GM23248 (cell line): ENCODE data around the gene MYMX. TPM values are rescaled to one million over a fixed set of nuclear protein-coding genes. Genes with fewer than 3 reads are reported as not detected.
A peak's percentile ranks its signal among the peaks of the same experiment; 100 is the strongest.

Experiments used
- DNase-seq: peaks from one replicate; pipeline ENCODE4 v3.0.0-alpha.2; 2015
- H2AFZ ChIP-seq: fragments of 200-600 bp; sonication (generic); 2 replicates; pipeline ENCODE4 v1.6.1; 2016; ENCODE audit warnings: antibody characterized with exemption
- H3F3A ChIP-seq: fragments of 200-600 bp; sonication (generic); 2 replicates; pipeline ENCODE4 v1.6.1; 2016; ENCODE audit warnings: mild to moderate bottlenecking, antibody characterized with exemption, mixed run types; ENCODE audit not compliant: insufficient read depth
- H3K27ac ChIP-seq: fragments of 200-600 bp; sonication (generic); 2 replicates; pipeline ENCODE4 v1.5.1; 2016; ENCODE audit warnings: mild to moderate bottlenecking
- H3K27me3 ChIP-seq: fragments of 200-600 bp; sonication (generic); replicated peaks from 2 replicates; pipeline ENCODE4 v1.6.1; 2016; ENCODE audit warnings: mild to moderate bottlenecking; ENCODE audit not compliant: insufficient read depth
- H3K36me3 ChIP-seq: fragments of 200-600 bp; sonication (generic); 2 replicates; pipeline ENCODE4 v1.6.1; 2016; ENCODE audit warnings: low read depth, mild to moderate bottlenecking
- H3K4me1 ChIP-seq: fragments of 200-600 bp; sonication (generic); 2 replicates; pipeline ENCODE4 v1.6.1; 2016; ENCODE audit warnings: mild to moderate bottlenecking; ENCODE audit not compliant: insufficient read depth
- H3K4me2 ChIP-seq: fragments of 200-600 bp; sonication (generic); one replicate; pipeline ENCODE4 v1.6.1; 2016; ENCODE audit warnings: mild to moderate bottlenecking; ENCODE audit not compliant: unreplicated experiment
- H3K4me3 ChIP-seq: fragments of 200-600 bp; sonication (generic); 2 replicates; pipeline ENCODE4 v1.5.1; 2016; ENCODE audit warnings: mild to moderate bottlenecking
- H3K79me2 ChIP-seq: fragments of 200-600 bp; sonication (generic); 2 replicates; pipeline ENCODE4 v1.6.1; 2016; ENCODE audit warnings: mild to moderate bottlenecking; ENCODE audit not compliant: insufficient read depth
- H3K9ac ChIP-seq: fragments of 200-600 bp; sonication (generic); 2 replicates; pipeline ENCODE4 v1.6.1; 2016; ENCODE audit warnings: mild to moderate bottlenecking
- H3K9me2 ChIP-seq: fragments of 200-600 bp; sonication (generic); 2 replicates; pipeline ENCODE4 v1.6.1; 2016; ENCODE audit warnings: mixed run types, mild to moderate bottlenecking, moderate library complexity; ENCODE audit not compliant: insufficient read depth
- H3K9me3 ChIP-seq: fragments of 200-600 bp; sonication (generic); one replicate; pipeline ENCODE4 v1.6.1; 2017; ENCODE audit warnings: low read depth
- H4K20me1 ChIP-seq: fragments of 200-600 bp; sonication (generic); 2 replicates; pipeline ENCODE4 v1.6.0; 2016; ENCODE audit not compliant: insufficient read depth
- EZH2 ChIP-seq: fragments of 200-600 bp; sonication (generic); IDR thresholded peaks from 2 replicates; pipeline ENCODE4 v1.6.1; 2018; ENCODE audit warnings: antibody characterized with exemption, mild to moderate bottlenecking; ENCODE audit not compliant: insufficient read depth, poor library complexity, severe bottlenecking
- EZH2phosphoT487 ChIP-seq: fragments of 200-600 bp; sonication (generic); IDR thresholded peaks from 2 replicates; pipeline ENCODE4 v1.6.1; 2018; ENCODE audit warnings: antibody characterized with exemption, moderate library complexity, mild to moderate bottlenecking, low read depth; ENCODE audit not compliant: insufficient read depth
- WGBS, 2 experiments: methylation state at CpG; one replicate each; pipeline ENCODE4 v1.1.6; 2015 to 2017; ENCODE audit warnings: low lambda C conversion rate in 2 of 2, low coverage in 1 of 2; ENCODE audit errors: missing lambda C conversion rate in 2 of 2; 5-methylcytosine and 5-hydroxymethylcytosine counted together
- in situ Hi-C: fragments of 300-500 bp; cut with MboI; formaldehyde crosslinking; loops from 2 replicates; pipeline ENCODE4 v1.15.0; 2020
- polyA plus RNA-seq: library from polyadenylated mRNA; unstranded; fragments of >200 nt; fragmentation: Nextera tagmentation; extraction: Ambion mirVana; gene quantifications from 2 replicates; pipeline ENCODE4 v1.2.1, GENCODE V29; 2016
- total RNA-seq: library from RNA; depleted of rRNA; stranded (reverse); fragments of >200 nt; shearing (Covaris generic); gene quantifications from 2 replicates; pipeline ENCODE4 v1.2.3, GENCODE V29; 2014

Gene MYMX
- total and polyA plus RNA-seq, 2 experiments from 2014 or later = not detected

DNA sequence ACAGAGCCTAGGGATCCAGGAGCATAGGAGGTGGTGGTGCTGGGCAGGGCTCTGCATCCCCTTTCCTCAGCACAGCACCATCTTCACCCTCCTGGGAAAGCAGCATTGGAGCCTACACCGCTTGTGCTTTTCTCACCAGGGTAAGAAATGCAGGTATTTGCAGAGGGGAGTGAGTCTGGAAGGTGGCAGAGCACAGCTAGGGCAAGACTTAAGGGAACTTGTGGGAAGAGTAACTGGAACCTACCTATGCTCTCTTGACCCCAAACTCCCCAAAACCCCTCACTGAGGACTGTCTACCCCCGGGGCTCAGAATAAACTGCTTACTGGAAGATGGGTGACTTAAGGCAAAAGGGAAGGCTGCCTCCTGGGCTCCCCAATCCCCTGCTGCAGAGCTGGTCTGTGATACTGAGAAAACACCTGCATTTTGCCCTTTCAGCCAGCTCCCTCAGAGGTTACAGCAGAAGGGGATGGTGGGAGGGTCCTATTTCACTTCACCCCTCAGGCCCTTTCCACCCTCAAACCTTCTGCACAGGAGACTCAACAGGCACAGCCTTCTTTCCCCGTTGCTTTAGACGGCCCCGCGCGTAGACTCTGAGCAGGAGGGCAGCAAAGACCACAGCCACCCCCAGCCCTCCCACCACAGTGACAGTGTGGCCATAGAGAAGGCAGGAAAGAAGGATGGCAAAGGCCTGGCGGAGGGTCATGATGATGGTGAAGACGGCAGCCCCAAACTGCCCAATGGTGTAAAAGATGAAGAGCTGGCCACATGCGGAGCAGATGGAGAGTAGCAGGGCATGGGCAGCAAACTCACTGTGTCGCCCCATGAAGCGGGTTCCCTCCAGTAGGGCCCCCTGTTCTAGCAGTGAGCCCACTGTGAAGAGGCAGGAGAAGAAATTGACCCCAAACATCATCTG, 37.7 kb downstream of the MYMX start:
- TF ChIP-seq EZH2 (no peak), EZH2phosphoT487 (no peak)
- Histone ChIP-seq H3K4me1 (peaks cover 17% of the 10 kb centered on the region), H3K9me2 (no peaks in the 10 kb centered on the region), H4K20me1 (peaks cover 23% of the 10 kb centered on the region; the same call in 1 of the 2 replicates), H3K4me3 (no peak overlapping the region), H3K27ac (no peak overlapping the region; the same call in 1 of the 2 replicates), H2AFZ (no peak overlapping the region), H3K27me3 (no peaks in the 10 kb centered on the region), H3K36me3 (peaks cover 50% of the 10 kb centered on the region), H3F3A (peaks cover 75% of the 10 kb centered on the region), H3K4me2 (no peak overlapping the region), H3K9me3 (no peaks in the 10 kb centered on the region), H3K9ac (no peak overlapping the region), H3K79me2 (peaks cover 73% of the 10 kb centered on the region)
- DNase-seq = no peak
- in situ Hi-C loops = no loop called here
- 56 to 62% methylated on average over 12 of the region's 12 CpGs for WGBS, 2 experiments

DNA sequence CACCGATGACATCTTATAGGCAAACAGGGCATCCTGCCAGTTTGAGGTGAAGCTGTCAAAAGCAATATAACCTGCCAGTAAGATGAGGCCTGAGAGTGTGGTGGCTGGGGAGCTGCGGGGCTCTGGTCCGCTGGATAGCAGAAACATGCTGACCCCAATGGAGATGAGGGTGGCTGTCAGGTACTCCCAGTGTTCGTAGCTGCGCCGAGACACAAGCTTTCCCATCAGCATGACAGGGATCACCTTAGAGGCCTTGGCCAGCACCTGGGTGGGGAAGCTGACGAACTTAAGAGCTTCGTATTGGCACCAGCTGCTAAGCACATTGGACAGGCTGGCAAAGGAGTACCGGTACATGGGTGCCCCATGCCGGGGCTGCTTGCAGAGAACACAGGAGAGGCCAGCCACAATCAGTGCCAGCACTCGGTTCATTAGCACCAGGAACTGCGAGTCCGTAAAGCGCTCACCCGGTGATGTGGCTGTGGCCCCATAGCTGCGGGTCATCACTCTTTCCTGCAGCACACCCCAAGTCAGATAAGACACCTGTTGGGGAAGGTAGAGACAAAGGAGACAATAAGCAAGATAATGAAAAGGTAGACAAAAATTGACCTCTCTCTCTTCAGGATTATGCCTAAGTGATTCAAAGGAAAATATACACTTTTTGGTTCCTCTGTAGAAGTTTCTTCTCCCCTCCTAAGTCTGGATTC, 38.5 kb downstream of the MYMX start:
- peak overlapping the region; percentile 100; the same call in 1 of the 2 replicates for H3K4me3 ChIP-seq
- 63 to 67% methylated on average over 16 of the region's 16 CpGs for WGBS, 2 experiments
- no peak for DNase-seq

DNA sequence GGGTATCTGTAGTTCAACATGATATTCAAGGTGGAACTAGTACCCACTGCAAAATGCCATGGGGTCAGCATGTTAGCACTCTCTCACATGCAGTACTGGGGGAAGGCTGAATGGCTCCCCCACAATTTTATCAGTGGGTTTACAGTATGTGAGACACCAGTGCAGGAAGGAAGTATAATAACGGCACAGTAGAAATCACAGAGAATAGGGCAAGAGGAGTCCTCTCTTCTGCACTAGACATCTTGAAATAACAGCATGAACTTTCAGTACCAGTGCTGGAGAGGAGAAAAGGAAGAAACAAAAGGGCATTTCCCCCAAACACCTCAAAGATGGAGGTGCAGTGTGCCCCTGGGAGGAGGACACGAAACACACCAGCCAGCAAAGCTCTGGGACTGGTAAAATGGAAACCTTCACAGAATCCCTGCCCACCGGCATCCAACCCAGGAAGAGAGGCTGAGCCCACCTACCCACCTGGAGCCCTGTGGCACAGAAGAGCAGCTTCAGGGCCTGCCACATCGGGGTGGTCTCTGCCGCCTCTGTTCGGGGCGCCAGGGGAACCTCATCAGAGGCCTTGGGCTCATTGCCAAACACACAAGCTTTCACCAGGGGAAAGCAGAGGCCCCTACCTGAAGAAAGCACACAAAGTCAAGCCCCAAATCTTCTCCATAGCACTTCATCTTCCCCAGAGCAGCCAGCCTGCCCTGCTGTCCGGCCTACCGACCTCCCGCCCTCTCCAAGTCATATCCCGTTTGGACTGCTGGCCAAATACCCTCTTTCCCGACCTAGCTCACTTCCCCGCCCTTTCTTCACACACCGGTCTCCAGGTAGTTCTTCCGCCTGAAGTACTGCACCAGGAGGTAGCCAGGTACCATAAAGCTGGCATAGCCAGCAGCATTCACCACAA, 39.4 kb downstream of the MYMX start:
- peak overlapping the region; percentile 95 for H2AFZ ChIP-seq
- in situ Hi-C loops = no loop called here
- H3K4me1 ChIP-seq = peaks cover 10% of the 10 kb centered on the region; the same call in 1 of the 2 replicates
- H3K27ac ChIP-seq = peak overlapping the region; percentile 65
- peak overlapping the region; percentile 94 for H3K9ac ChIP-seq
- peaks cover 10% of the 10 kb centered on the region; the same call in 1 of the 2 replicates for H4K20me1 ChIP-seq
- H3F3A ChIP-seq = peaks cover 58% of the 10 kb centered on the region
- H3K9me3 ChIP-seq = no peaks in the 10 kb centered on the region
- H3K79me2 ChIP-seq = peaks cover 56% of the 10 kb centered on the region
- WGBS, 2 experiments = 16 to 24% methylated on average over 15 of the region's 15 CpGs
- H3K36me3 ChIP-seq = peaks cover 33% of the 10 kb centered on the region
- no peak for TF ChIP-seq EZH2phosphoT487
- no peak for TF ChIP-seq EZH2
- peak overlapping the region; percentile 100 for H3K4me3 ChIP-seq
- H3K27me3 ChIP-seq = no peaks in the 10 kb centered on the region
- no peaks in the 10 kb centered on the region for H3K9me2 ChIP-seq
- peak overlapping the region; percentile 97 for H3K4me2 ChIP-seq
- DNase-seq = no peak

More for the DNA sequence above, 38.5 kb downstream of the MYMX start:
- Histone ChIP-seq H3F3A (peaks cover 67% of the 10 kb centered on the region), H3K9me2 (no peaks in the 10 kb centered on the region), H3K27ac (no peak overlapping the region), H2AFZ (no peak overlapping the region), H3K4me2 (no peak overlapping the region), H3K79me2 (peaks cover 65% of the 10 kb centered on the region), H4K20me1 (peaks cover 16% of the 10 kb centered on the region; the same call in 1 of the 2 replicates), H3K9me3 (no peaks in the 10 kb centered on the region), H3K9ac (peak overlapping the region; percentile 94), H3K36me3 (peaks cover 42% of the 10 kb centered on the region), H3K4me1 (peaks cover 12% of the 10 kb centered on the region), H3K27me3 (no peaks in the 10 kb centered on the region)
- in situ Hi-C loops = no loop called here
- TF ChIP-seq EZH2 = no peak
- no peak for TF ChIP-seq EZH2phosphoT487

DNA sequence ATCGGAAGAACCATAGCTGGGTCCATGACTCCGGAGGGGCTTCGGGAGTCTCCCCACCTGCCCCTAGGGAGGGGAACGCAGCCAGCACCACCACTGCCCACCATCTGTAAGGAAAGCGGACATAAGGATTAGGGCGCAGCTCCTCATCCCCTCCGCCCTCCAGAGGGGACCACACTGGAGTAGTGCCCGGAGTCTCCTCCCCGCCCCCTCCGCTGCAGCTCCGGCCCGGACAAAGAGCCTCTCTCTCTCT, 40.0 kb downstream of the MYMX start:
- Histone ChIP-seq H3K9me2 (no peaks in the 10 kb centered on the region), H3K4me3 (peak overlapping the region; percentile 100), H4K20me1 (peaks cover 7% of the 10 kb centered on the region; the same call in 1 of the 2 replicates), H3K27ac (peak overlapping the region; percentile 65), H3K9ac (peak overlapping the region; percentile 94), H2AFZ (peak overlapping the region; percentile 95), H3F3A (peaks cover 53% of the 10 kb centered on the region), H3K4me2 (peak overlapping the region; percentile 97), H3K4me1 (peaks cover 10% of the 10 kb centered on the region; the same call in 1 of the 2 replicates), H3K79me2 (peaks cover 51% of the 10 kb centered on the region), H3K9me3 (no peaks in the 10 kb centered on the region), H3K36me3 (peaks cover 27% of the 10 kb centered on the region), H3K27me3 (no peaks in the 10 kb centered on the region)
- 2% methylated on average over 10 to 12 of the region's 12 CpGs for WGBS, 2 experiments
- DNase-seq = no peak
- in situ Hi-C loops = no loop called here
- no peak for TF ChIP-seq EZH2
- TF ChIP-seq EZH2phosphoT487 = no peak
